Measurements from ENCODE around the gene OXA1L.
"Not testable (repeated sequence)": the region's sequence is repeated elsewhere in the genome, so short reads cannot be mapped to it uniquely, and the experiment has no call there.

OXA1L gene

GRCh38 chr14:22786685-22787084 is 20.2 kb downstream of the OXA1L start:
- Histone ChIP-seq H3K9me2 (replicated peaks; ENCODE audit: control insufficient read depth, low read length) (no peaks in the 10 kb centered on the region), H3F3A (ENCODE audit: control insufficient read depth, insufficient read depth) (peaks cover 20% of the 10 kb centered on the region), H3K27ac (ENCODE audit: low read depth, low read length) (peak overlapping the region; percentile 72), H3K4me2 (ENCODE audit: low read length) (peak overlapping the region; percentile 54), H3K4me3 (ENCODE audit: low read length) (peak overlapping the region; percentile 43), H3K4me1 (ENCODE audit: control insufficient read depth, low read length) (peaks cover 72% of the 10 kb centered on the region), H3K9me3 (ENCODE audit: control insufficient read depth, insufficient read depth, low read length) (no peaks in the 10 kb centered on the region), H3K79me2 (ENCODE audit: control insufficient read depth, low read length) (peaks cover 79% of the 10 kb centered on the region), H4K20me1 (ENCODE audit: control insufficient read depth, insufficient read depth, low read depth, low read length) (no peaks in the 10 kb centered on the region), H3K36me3 (ENCODE audit: control insufficient read depth, low read length) (peaks cover 42% of the 10 kb centered on the region), H3K27me3 (ENCODE audit: control insufficient read depth, low read length) (no peaks in the 10 kb centered on the region)
- no peak for TF ChIP-seq EZH2phosphoT487 (IDR thresholded peaks at IDR 0.05; ENCODE audit: borderline replicate concordance, low read length)
- TF ChIP-seq, protein P1, sequence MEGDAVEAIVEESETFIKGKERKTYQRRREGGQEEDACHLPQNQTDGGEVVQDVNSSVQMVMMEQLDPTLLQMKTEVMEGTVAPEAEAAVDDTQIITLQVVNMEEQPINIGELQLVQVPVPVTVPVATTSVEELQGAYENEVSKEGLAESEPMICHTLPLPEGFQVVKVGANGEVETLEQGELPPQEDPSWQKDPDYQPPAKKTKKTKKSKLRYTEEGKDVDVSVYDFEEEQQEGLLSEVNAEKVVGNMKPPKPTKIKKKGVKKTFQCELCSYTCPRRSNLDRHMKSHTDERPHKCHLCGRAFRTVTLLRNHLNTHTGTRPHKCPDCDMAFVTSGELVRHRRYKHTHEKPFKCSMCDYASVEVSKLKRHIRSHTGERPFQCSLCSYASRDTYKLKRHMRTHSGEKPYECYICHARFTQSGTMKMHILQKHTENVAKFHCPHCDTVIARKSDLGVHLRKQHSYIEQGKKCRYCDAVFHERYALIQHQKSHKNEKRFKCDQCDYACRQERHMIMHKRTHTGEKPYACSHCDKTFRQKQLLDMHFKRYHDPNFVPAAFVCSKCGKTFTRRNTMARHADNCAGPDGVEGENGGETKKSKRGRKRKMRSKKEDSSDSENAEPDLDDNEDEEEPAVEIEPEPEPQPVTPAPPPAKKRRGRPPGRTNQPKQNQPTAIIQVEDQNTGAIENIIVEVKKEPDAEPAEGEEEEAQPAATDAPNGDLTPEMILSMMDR (IDR thresholded peaks at IDR 0.05; ENCODE audit: low read depth, low read length, poor library complexity, severe bottlenecking): no peak

- Histone ChIP-seq H3K9me2 (replicated peaks; ENCODE audit: control insufficient read depth, low read length) (no peaks in the 10 kb centered on the region), H4K20me1 (ENCODE audit: control insufficient read depth, insufficient read depth, low read depth, low read length) (no peaks in the 10 kb centered on the region), H3K9me3 (ENCODE audit: control insufficient read depth, insufficient read depth, low read length) (no peaks in the 10 kb centered on the region), H3K27ac (ENCODE audit: low read depth, low read length) (peak overlapping the region; percentile 94), H3K79me2 (ENCODE audit: control insufficient read depth, low read length) (peaks cover 81% of the 10 kb centered on the region), H3K27me3 (ENCODE audit: control insufficient read depth, low read length) (no peaks in the 10 kb centered on the region), H3K4me2 (ENCODE audit: low read length) (peak overlapping the region; percentile 83), H3K36me3 (ENCODE audit: control insufficient read depth, low read length) (peaks cover 54% of the 10 kb centered on the region), H3K4me1 (ENCODE audit: control insufficient read depth, low read length) (peaks cover 88% of the 10 kb centered on the region), H3F3A (ENCODE audit: control insufficient read depth, insufficient read depth) (peaks cover 24% of the 10 kb centered on the region), H3K4me3 (ENCODE audit: low read length) (peak overlapping the region; percentile 72)
- TF ChIP-seq EZH2phosphoT487 (IDR thresholded peaks at IDR 0.05; ENCODE audit: borderline replicate concordance, low read length): no peak
- TF ChIP-seq, protein P1 (IDR thresholded peaks at IDR 0.05; ENCODE audit: low read depth, low read length, poor library complexity, severe bottlenecking): no peak
Observed at GRCh38 chr14:22791301-22791700, 24.8 kb downstream of the OXA1L start.

DNA sequence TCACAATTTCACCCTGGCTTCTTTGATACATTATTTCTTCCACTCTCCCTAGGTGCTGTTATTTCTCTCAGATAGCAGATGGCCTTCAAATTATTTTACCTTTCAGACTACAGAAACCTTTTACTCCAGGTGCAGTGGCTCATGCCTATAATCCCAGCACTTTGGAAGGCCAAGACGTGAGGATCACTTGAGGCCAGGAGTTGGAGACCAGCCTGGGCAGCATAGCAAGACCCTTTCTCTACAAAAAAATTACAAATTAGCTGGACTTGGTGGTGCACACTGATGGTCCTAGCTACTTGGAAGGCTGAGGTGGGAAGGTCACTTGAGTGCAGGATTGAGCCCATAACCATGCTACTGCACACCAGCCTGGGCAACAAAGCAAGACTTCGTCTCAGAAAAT is 25.7 kb downstream of the OXA1L start:
- Histone ChIP-seq H4K20me1 (ENCODE audit: control insufficient read depth, insufficient read depth, low read depth, low read length) (no peaks in the 10 kb centered on the region), H3K36me3 (ENCODE audit: control insufficient read depth, low read length) (peaks cover 56% of the 10 kb centered on the region), H3K9me2 (replicated peaks; ENCODE audit: control insufficient read depth, low read length) (no peaks in the 10 kb centered on the region), H3K79me2 (ENCODE audit: control insufficient read depth, low read length) (peaks cover 81% of the 10 kb centered on the region), H3F3A (ENCODE audit: control insufficient read depth, insufficient read depth) (peaks cover 20% of the 10 kb centered on the region), H3K9me3 (ENCODE audit: control insufficient read depth, insufficient read depth, low read length) (no peaks in the 10 kb centered on the region), H3K4me2 (ENCODE audit: low read length) (peak overlapping the region; percentile 83), H3K27me3 (ENCODE audit: control insufficient read depth, low read length) (no peaks in the 10 kb centered on the region), H3K4me3 (ENCODE audit: low read length) (0 out of 2 replicates have a peak overlapping the region, but pooled peaks have one; percentile 4), H3K4me1 (ENCODE audit: control insufficient read depth, low read length) (peaks cover 89% of the 10 kb centered on the region), H3K27ac (ENCODE audit: low read depth, low read length) (peak overlapping the region; percentile 94)
- TF ChIP-seq, protein P1 (IDR thresholded peaks at IDR 0.05; ENCODE audit: low read depth, low read length, poor library complexity, severe bottlenecking): no peak
- no peak for TF ChIP-seq EZH2phosphoT487 (IDR thresholded peaks at IDR 0.05; ENCODE audit: borderline replicate concordance, low read length)

GRCh38 chr14:22793550-22793949 is 27.1 kb downstream of the OXA1L start:
- not testable (repeated sequence) for H4K20me1 ChIP-seq (ENCODE audit: control insufficient read depth, insufficient read depth, low read depth, low read length); H3K9me2 ChIP-seq (replicated peaks; ENCODE audit: control insufficient read depth, low read length); H3K27me3 ChIP-seq (ENCODE audit: control insufficient read depth, low read length); H3K9me3 ChIP-seq (ENCODE audit: control insufficient read depth, insufficient read depth, low read length); H3K4me3 ChIP-seq (ENCODE audit: low read length)
- H3K79me2 ChIP-seq (ENCODE audit: control insufficient read depth, low read length): peaks cover 83% of the 10 kb centered on the region
- H3K4me2 ChIP-seq (ENCODE audit: low read length): peak overlapping the region; percentile 64; the same call in 1 of the 2 replicates
- H3K4me1 ChIP-seq (ENCODE audit: control insufficient read depth, low read length): peaks cover 96% of the 10 kb centered on the region
- peaks cover 21% of the 10 kb centered on the region for H3F3A ChIP-seq (ENCODE audit: control insufficient read depth, insufficient read depth)
- H3K36me3 ChIP-seq (ENCODE audit: control insufficient read depth, low read length): peaks cover 60% of the 10 kb centered on the region
- peak overlapping the region; percentile 100 for H3K27ac ChIP-seq (ENCODE audit: low read depth, low read length)

Data from DOHH2 (cell line).